ENCODE measurements around the gene GNG13. TPM values are rescaled to one million over a fixed set of nuclear protein-coding genes. Genes with fewer than 3 reads are reported as not detected.
A peak's percentile ranks its signal among the peaks of the same experiment; 100 is the strongest.

The GNG13 gene
- total and polyA plus RNA-seq, 2 experiments from 2014 or later, result 0.29 TPM; not detected in 1

DNA sequence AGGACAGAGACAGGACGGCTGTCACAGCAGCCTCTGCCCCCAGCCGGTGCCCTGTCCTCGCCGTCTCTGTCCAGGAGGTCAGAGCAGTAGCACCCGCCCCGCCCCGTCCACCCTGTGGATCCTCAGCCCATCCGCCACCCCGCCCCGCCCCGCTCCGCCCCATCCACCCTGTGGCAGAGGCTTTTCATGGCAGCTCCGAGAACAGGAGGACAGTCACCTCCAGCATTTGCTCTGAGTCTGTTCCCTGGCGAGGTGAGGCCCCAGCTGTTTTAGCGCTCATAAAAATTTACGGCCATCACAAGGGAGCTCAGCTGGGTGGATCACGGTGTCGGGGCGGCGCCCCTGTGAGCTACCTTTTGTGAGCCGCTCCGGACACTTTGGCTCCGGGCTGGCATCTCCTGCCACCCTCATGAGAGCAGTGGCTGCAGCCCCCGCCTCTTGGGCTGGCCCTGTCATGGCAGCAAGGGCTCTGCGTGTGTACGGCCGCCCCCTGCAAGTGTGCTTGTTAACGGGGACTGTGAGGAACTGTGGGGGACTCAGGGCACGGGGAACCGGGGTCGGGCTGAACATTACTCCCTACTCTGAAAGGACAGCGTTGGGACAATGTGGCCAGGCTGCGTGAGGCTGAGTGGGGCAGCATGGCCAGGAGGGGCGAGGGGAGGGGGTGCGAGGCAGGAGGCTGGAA, 32.3 kb upstream of the GNG13 start (continued):
- TF ChIP-seq, protein P1, sequence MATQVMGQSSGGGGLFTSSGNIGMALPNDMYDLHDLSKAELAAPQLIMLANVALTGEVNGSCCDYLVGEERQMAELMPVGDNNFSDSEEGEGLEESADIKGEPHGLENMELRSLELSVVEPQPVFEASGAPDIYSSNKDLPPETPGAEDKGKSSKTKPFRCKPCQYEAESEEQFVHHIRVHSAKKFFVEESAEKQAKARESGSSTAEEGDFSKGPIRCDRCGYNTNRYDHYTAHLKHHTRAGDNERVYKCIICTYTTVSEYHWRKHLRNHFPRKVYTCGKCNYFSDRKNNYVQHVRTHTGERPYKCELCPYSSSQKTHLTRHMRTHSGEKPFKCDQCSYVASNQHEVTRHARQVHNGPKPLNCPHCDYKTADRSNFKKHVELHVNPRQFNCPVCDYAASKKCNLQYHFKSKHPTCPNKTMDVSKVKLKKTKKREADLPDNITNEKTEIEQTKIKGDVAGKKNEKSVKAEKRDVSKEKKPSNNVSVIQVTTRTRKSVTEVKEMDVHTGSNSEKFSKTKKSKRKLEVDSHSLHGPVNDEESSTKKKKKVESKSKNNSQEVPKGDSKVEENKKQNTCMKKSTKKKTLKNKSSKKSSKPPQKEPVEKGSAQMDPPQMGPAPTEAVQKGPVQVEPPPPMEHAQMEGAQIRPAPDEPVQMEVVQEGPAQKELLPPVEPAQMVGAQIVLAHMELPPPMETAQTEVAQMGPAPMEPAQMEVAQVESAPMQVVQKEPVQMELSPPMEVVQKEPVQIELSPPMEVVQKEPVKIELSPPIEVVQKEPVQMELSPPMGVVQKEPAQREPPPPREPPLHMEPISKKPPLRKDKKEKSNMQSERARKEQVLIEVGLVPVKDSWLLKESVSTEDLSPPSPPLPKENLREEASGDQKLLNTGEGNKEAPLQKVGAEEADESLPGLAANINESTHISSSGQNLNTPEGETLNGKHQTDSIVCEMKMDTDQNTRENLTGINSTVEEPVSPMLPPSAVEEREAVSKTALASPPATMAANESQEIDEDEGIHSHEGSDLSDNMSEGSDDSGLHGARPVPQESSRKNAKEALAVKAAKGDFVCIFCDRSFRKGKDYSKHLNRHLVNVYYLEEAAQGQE (IDR thresholded peaks at IDR 0.05; ENCODE audit: unreplicated experiment), result no peak
- TF ChIP-seq STAT1 (IDR thresholded peaks at IDR 0.05; ENCODE audit: unreplicated experiment), result no peak

DNA sequence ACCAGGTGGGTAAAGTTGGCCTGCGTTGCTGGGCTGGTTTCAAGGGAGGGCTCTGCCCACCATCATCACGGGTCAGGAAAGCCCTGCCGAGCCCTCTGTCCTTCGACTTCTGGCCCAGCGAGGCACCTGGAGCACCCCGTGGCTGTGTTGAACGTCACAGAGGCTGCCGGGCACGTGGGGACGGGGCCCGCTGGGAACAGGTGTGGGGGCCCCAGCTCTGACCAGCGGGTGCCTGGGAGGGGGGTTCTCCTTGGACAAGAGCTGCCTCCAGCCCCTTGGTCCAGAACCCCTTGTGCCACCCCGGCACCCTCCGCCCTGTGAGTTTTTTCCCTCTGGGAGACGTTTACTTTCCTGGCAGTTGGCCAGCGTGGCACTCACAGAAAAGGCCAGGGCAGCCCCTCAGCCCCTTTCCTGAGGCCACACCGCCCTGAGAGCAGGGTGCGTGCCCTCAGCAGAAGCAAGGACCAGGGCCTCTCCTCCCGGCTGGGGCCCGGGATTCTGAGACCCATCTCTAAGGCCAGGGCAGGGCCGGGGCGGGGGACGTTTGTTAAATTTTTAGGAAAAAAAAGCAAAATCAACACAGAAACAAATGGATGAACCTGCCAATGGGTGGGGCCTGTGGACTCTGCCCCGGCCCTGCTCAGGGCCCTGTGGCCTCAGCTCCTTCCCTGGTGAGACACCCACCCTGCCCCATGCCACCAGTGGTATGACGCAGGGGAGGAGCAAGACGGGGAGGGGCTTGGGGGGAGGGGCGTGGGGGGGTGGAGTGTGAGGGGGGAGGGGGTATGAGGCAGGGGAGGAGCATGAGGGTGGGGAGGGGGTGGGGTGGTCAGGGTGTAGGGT, 31.3 kb upstream of the GNG13 start:
- Mint-ChIP-seq H3K36me3 (ENCODE audit: low read depth) (peaks cover 4% of the 10 kb centered on the region; the same call in 1 of the 3 replicates), H3K4me1 (no peaks in the 10 kb centered on the region), H3K27ac (no peak overlapping the region), H3K4me3 (no peak overlapping the region), H3K9me3 (peaks cover 14% of the 10 kb centered on the region), H3K27me3 (ENCODE audit: insufficient read depth, low read depth, poor library complexity) (peaks cover 8% of the 10 kb centered on the region)
- TF ChIP-seq ZNF114 (CRISPR knock-in tag; IDR thresholded peaks at IDR 0.05), result no peak
- no peaks in the 10 kb centered on the region for H3K79me2 ChIP-seq (replicated peaks; ENCODE audit: insufficient read depth)
- 0 out of 2 replicates have a peak, but pooled peaks cover 3% of the 10 kb centered on the region for H3K36me3 ChIP-seq (ENCODE audit: insufficient read depth)
- no peak overlapping the region for H3K4me3 ChIP-seq
- no peak overlapping the region for H2AFZ ChIP-seq
- H3K27me3 ChIP-seq (ENCODE audit: insufficient read depth), result no peaks in the 10 kb centered on the region
- H3K27ac ChIP-seq (ENCODE audit: low read depth), result no peak overlapping the region
- DNase-seq (ENCODE audit: low spot score) (no peak), ATAC-seq (no peak)
- H3K4me1 ChIP-seq (ENCODE audit: insufficient read depth), result no peaks in the 10 kb centered on the region
- no peaks in the 10 kb centered on the region for H3K9me2 ChIP-seq (ENCODE audit: insufficient read depth)
- no peak overlapping the region for H3K4me2 ChIP-seq
- H4K20me1 ChIP-seq (replicated peaks; ENCODE audit: insufficient read depth), result no peaks in the 10 kb centered on the region
- no peaks in the 10 kb centered on the region for H3F3A ChIP-seq (replicated peaks; ENCODE audit: low read depth)

DNA sequence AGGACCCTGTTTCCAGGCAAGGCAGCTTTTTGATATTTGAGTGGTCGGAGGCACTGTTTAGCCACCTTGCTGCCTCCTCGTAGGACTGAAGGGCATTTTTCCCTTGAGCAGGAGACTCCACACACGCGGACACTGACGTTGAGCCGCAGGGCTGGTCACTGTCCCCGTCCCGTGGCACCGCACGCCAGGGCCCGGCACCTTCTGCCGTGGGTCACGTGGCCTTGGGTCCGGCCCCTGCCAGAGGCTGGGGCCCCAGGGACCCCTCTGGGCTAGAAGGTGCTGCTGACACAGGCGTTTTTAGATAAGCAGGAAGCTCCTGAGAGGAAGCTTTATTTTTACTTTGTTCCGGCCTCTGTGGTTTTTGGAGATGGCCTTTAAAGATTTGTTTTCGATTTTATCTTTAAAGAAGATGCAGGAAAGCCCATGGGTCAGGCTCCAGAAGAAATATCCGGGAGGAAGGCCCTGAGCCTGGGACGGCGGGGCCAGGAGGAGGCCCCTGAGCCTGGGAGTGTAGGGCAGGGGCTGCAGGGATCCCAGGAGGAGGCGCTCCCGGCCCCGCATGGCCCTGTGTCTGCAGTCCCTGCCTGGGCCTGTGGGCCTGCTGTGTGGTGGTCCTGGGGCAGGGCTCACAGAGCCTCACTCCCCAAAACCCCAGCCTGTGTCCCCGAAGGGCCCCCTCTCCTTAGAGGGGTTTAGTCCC, 30.5 kb upstream of the GNG13 start:
- H3K9me2 ChIP-seq (ENCODE audit: insufficient read depth), result no peaks in the 10 kb centered on the region
- no peaks in the 10 kb centered on the region for H3F3A ChIP-seq (replicated peaks; ENCODE audit: low read depth)
- H3K36me3 ChIP-seq (ENCODE audit: insufficient read depth), result no peaks in the 10 kb centered on the region
- Mint-ChIP-seq H3K4me3 (no peak overlapping the region), H3K9me3 (peaks cover 6% of the 10 kb centered on the region), H3K36me3 (ENCODE audit: low read depth) (no peaks in the 10 kb centered on the region), H3K27me3 (ENCODE audit: insufficient read depth, low read depth, poor library complexity) (peaks cover 8% of the 10 kb centered on the region), H3K27ac (no peak overlapping the region), H3K4me1 (no peaks in the 10 kb centered on the region)
- no peak for DNase-seq (ENCODE audit: low spot score)
- peak; percentile 86 for ATAC-seq
- H4K20me1 ChIP-seq (replicated peaks; ENCODE audit: insufficient read depth), result no peaks in the 10 kb centered on the region
- no peak overlapping the region for H2AFZ ChIP-seq
- no peak overlapping the region for H3K27ac ChIP-seq (ENCODE audit: low read depth)
- H3K4me3 ChIP-seq, result no peak overlapping the region
- H3K79me2 ChIP-seq (replicated peaks; ENCODE audit: insufficient read depth), result no peaks in the 10 kb centered on the region
- H3K27me3 ChIP-seq (ENCODE audit: insufficient read depth), result no peaks in the 10 kb centered on the region
- H3K4me2 ChIP-seq, result no peak overlapping the region
- no peaks in the 10 kb centered on the region for H3K4me1 ChIP-seq (ENCODE audit: insufficient read depth)
- TF ChIP-seq ZNF331 (CRISPR knock-in tag; IDR thresholded peaks at IDR 0.05; ENCODE audit: low read depth) (no peak), STAT1 (IDR thresholded peaks at IDR 0.05; ENCODE audit: unreplicated experiment) (no peak), POLR2AphosphoS5 (IDR thresholded peaks at IDR 0.05; ENCODE audit: low read depth) (no peak), CREB1 (CRISPR knock-in tag; IDR thresholded peaks at IDR 0.05; ENCODE audit: low read depth) (no peak), JUNB (IDR thresholded peaks at IDR 0.05; ENCODE audit: unreplicated experiment) (no peak), EZH2phosphoT487 (IDR thresholded peaks at IDR 0.05; ENCODE audit: unreplicated experiment) (no peak), NANOG (IDR thresholded peaks at IDR 0.05; ENCODE audit: borderline replicate concordance) (no peak), EZH2 (IDR thresholded peaks at IDR 0.05; ENCODE audit: low read depth, unreplicated experiment) (no peak)
- TF ChIP-seq, protein P1 (IDR thresholded peaks at IDR 0.05; ENCODE audit: unreplicated experiment), result no peak
- TF ChIP-seq, protein P2, sequence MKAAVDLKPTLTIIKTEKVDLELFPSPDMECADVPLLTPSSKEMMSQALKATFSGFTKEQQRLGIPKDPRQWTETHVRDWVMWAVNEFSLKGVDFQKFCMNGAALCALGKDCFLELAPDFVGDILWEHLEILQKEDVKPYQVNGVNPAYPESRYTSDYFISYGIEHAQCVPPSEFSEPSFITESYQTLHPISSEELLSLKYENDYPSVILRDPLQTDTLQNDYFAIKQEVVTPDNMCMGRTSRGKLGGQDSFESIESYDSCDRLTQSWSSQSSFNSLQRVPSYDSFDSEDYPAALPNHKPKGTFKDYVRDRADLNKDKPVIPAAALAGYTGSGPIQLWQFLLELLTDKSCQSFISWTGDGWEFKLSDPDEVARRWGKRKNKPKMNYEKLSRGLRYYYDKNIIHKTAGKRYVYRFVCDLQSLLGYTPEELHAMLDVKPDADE (IDR thresholded peaks at IDR 0.05), result no peak
